PFSK-1 (cell line): Measurements from ENCODE around the gene POC1B.

ENCODE experiments used
- FOXP2 ChIP-seq: optimal IDR thresholded peaks from 2 replicates; pipeline ENCODE3; 2011; ENCODE audit warnings: borderline replicate concordance, control low read depth, inconsistent platforms; ENCODE audit not compliant: insufficient read depth; ENCODE audit errors: extremely low read length, extremely low read depth
- POLR2AphosphoS5 ChIP-seq: IDR thresholded peaks from 2 replicates; pipeline ENCODE4 v1.6.1; 2012; ENCODE audit warnings: low read depth, mild to moderate bottlenecking, control low read depth, low read length, moderate library complexity
- REST ChIP-seq, 2 experiments: IDR thresholded peaks; 2 replicates each; pipeline versions ENCODE4 v1.6.1 to v1.8.0; 2011 to 2012; ENCODE audit warnings: low read depth in 2 of 2, low read length in 2 of 2, control low read depth in 1 of 2, inconsistent platforms in 1 of 2, mild to moderate bottlenecking in 1 of 2, moderate library complexity in 1 of 2; ENCODE audit not compliant: insufficient read depth in 1 of 2
- SIN3A ChIP-seq: IDR thresholded peaks from 2 replicates; pipeline ENCODE4 v1.6.1; 2012; ENCODE audit warnings: mild to moderate bottlenecking, low read length, moderate library complexity, borderline replicate concordance; ENCODE audit not compliant: insufficient read depth
- TAF1 ChIP-seq: IDR thresholded peaks from 2 replicates; pipeline ENCODE4 v1.6.1; 2012; ENCODE audit warnings: low read length, control low read depth, borderline replicate concordance; ENCODE audit not compliant: insufficient read depth

POC1B gene

GRCh38 chr12:89383235-89384049 lies 142.4 kb downstream of the POC1B start:
- TF ChIP-seq SIN3A (no peak), FOXP2 (no peak), REST (IDR thresholded peaks at IDR 0.05; ENCODE audit: insufficient read depth in 1 of 2, low read depth in 2 of 2, low read length in 2 of 2) (no peak), TAF1 (no peak), POLR2AphosphoS5 (no peak)

DNA sequence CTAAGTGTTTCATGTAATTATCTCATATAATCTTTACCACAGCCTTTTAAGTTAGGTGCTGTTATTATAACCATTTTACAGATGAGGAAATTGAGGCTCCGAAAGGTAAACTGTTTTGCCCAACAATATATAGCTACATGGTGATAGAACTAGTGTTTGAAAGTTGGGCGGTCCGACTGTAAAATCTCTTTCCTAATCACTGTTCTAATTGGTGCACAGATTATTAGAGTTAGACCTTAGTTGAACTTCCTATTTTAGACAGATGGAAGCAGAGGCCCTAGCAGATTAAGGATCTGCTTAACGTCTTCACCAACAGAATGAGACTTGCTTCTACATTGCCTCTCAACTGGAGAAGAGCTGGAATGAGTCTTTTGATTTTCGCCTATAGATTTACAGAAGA lies 143.5 kb downstream of the POC1B start:
- TF ChIP-seq REST (IDR thresholded peaks at IDR 0.05; ENCODE audit: insufficient read depth in 1 of 2, low read depth in 2 of 2, low read length in 2 of 2) (no peak), FOXP2 (no peak), TAF1 (no peak), POLR2AphosphoS5 (no peak), SIN3A (no peak)

DNA sequence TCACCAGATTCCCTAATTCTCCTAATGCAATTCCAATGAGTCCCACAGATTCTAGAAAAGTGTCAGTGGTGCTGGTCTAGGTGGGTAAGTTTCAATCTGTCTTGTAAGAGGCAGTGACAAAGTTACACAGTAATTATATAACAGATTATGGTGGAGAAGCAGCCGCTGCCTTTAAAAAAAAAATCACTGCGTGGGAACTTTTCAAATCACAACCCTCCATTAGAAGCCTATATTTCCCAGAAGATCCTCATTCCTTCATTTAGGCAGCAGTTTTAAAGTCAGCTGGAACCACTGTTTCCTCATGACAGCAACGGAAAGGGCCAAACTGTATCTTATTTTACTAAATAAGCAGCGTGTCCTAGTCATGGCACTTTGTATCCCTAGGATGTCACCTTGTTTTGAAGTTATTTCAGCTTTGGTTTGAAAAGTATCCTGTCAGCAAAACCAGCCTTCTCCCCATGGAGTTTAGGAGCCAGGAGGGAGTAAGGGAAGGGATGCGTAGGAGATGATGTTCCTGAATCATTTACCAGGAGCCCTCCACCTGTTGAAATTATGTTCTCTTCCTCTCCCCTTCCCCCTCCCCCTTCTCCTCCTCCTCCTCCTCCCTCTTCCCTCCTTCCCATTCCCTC lies 145.9 kb downstream of the POC1B start:
- TF ChIP-seq TAF1 (no peak), POLR2AphosphoS5 (no peak)

GRCh38 chr12:89379148-89379838 lies 146.6 kb downstream of the POC1B start:
- no peak for TF ChIP-seq REST (IDR thresholded peaks at IDR 0.05; ENCODE audit: insufficient read depth in 1 of 2, low read depth in 2 of 2, low read length in 2 of 2)
- no peak for TF ChIP-seq SIN3A
- no peak for TF ChIP-seq FOXP2
- TF ChIP-seq POLR2AphosphoS5, result no peak
- no peak for TF ChIP-seq TAF1

DNA sequence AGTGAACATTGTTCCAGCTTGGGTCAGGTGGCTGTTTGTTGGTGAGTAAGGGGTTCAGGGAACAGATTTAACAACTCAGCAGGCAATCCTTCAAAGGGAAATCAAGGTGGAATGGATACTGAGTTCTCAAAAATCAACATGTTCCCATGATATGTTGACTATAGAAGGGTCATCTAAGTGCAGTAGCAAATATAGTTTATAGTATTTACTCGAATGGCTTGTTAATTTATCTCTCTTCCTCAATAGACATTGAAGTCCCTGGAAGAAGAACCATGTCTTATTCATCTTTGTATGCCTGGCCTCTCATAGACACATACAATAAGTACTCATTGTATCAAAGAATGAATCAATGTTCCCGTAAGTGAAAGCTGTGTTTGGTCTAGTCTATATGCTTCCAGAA lies 149.0 kb downstream of the POC1B start:
- TF ChIP-seq SIN3A (no peak), FOXP2 (no peak), REST (IDR thresholded peaks at IDR 0.05; ENCODE audit: insufficient read depth in 1 of 2, low read depth in 2 of 2, low read length in 2 of 2) (no peak), TAF1 (no peak), POLR2AphosphoS5 (no peak)
